Activated CD4-positive, alpha-beta T cell treated with anti-CD3 and anti-CD28 coated beads for 4 hours (primary cell): ENCODE results near the gene GLT1D1.

Experiments used
- DNase-seq, 2 donors: peaks; one replicate each; pipeline ENCODE4 v3.0.0-alpha.2; 2020

The GLT1D1 gene

DNA sequence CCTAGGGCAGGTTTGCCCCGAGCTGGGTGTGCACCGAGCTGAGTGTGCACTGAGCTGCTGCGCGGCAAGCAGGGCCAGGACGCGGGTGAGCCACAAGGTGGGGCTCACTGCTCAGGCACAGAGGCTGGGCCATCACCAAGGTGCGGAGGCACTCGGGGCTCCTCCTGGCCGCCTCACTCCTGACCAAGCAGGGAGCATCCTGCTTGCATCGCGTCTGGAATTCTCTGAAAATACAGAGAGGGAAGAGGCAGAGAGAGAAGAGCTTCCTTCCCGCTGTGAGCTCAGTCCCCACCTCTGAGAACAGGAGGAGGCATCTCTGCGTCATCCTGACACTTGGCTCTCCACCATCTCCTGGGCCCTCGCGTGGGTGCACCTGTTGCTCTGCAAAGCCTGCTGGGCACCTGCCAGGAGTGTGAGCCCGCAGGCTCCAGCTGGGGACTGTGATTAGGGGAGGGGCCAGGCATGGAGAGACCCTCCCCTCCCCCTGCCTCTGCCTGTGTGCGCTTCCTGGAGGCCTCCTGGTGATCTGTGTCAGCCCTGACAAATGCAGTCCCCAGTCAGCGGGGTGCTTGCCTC is 116.3 kb downstream of the GLT1D1 start:
- DNase-seq, result no peak

DNA sequence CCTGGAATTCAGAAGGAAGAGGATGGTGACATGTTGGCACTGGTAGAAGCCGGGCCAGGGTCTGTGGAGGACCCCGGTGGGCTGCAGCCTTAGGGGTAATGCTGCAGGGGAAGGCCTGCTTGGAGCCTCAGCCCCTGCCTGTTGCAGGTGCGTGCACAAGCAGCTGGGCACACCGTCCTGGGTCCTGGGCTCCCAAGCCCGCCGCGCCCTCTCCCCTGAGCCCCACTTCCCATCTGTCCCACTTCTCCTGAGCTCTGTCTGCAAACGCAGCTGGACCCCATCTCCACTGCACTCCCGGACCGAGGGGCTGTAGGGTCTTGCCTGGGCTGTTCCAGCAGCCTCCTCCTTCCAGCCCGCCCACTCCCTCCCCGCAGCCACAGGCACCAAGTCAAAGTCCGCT is 116.8 kb downstream of the GLT1D1 start:
- no peak for DNase-seq

GRCh38 chr12:128970941-128971340 is 117.7 kb downstream of the GLT1D1 start:
- DNase-seq, result no peak

DNA sequence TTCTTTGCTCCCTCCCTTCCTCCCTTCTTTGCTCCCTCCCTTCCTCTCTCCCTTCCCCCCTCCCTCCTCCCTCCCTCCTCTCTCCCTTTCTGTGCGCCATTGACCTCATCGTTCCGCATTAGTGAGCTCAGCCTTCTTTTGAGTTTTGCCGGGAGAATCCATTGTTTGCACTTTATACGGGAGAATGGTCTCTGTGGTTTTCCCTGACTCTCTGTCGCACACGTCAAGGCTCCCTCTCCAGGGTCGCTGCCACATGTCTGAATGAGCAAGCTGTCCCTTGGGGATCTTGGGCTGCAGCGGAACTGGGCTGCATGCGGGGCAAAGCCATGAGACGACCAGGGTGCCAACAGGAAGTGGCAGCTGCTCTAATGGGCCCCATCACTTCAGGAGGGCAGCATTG is 118.5 kb downstream of the GLT1D1 start:
- no peak for DNase-seq

DNA sequence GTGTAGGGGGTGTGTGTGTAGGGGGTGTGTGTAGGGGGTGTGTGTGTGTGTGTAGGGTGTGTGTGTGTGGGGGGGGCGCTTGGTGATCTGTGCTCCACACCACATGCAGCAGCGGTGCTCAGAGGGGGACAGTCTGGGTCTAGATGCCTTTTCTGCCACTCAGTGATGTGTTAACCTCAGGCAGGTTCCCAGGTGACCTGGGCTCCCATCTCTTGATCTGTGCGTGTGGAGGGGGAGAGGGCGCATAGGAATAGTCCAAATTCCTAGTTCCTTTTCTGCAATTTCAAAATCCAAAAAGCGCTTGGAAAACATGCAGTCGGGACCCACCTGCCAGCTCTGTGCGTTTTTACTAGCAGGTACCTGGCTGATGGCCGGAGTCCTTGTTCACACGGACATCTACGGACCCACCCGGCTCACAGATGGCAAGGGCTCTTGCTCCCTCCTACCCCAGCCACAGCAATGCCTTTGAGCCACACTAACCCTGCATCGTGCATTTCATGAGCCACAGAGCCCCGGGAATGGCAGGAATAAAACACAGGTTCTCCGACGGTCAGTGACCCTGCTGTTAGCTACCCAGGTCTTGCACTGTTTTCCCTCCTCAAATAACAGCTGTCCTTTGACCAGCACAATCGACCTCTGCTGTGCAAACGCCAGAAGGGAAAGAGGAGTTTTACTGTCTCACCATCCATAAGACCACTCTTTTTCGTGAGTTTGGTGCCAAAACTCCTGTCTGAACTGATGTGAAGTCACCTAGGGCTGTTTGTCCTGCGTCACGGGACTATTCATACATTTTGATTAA is 120.8 kb downstream of the GLT1D1 start:
- no peak for DNase-seq

GRCh38 chr12:128974881-128975280 is 121.6 kb downstream of the GLT1D1 start:
- DNase-seq, result no peak

- no peak for DNase-seq
These were observed 123.0 kb downstream of the GLT1D1 start for GRCh38 chr12:128976120-128976738.

DNA sequence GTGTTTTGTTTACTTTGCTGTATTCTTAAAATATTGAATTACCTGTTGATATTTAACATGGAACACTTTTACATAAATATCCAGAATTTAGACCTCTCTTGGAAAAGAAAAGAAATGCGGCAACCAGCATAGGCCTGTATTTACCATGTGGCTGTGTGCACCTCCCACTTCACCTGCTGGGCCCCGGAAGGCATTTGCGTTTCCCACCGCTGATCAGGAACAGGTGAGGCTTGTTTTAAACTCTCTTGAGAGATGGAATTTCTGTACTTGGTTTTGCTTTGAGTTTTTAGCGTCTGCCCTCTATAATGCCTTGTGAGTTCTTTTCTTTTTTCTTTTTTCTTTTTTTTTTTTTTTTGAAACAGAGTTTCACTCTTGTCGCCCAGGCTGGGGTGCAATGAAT is 124.2 kb downstream of the GLT1D1 start:
- DNase-seq, result no peak

- no peak for DNase-seq
These were observed 124.8 kb downstream of the GLT1D1 start for GRCh38 chr12:128978067-128978466.

DNA sequence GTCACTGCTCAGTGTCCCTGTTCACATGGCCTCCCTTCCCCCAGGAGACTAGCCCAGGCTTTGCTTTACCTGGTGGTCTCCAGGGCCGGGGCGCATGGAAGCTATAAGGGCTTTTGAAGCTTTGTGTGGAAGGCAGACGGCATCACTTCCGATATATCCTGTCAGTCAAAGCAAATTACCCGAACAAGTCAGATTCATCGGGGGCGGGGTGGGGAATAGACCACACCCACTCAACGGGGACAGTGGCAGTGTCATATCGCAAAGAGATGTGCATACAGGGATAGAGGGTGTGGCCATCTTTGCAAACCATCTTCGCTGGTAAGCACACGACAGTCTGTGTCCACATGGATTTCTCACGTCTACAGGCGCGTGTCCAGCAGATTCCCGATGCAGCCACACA is 127.3 kb downstream of the GLT1D1 start:
- DNase-seq, result no peak

- no peak for DNase-seq
These were observed 128.8 kb downstream of the GLT1D1 start for GRCh38 chr12:128981971-128982533.

DNA sequence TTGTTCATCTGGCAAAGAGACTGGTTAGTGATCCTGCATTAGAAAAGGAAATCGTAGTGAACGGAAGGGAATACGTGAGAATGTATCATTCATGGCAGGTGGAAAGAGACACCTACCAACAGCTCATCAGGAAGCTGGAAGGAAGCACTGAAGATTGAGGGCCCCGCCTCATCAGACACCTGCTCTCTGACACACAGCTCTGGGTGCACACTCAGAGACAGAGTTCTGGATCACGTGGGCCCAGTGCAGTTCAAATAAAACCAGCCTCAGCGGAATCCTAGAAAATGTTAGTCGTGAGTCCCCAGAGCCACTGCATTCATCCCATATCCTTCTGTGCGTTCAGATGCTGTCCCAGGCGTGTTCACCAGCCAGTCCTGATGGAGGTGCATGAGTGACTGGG is 129.7 kb downstream of the GLT1D1 start:
- no peak for DNase-seq

- DNase-seq, result no peak
These were observed 130.1 kb downstream of the GLT1D1 start for GRCh38 chr12:128983371-128983770.

GRCh38 chr12:128986957-128987356 is 133.7 kb downstream of the GLT1D1 start:
- no peak for DNase-seq

GRCh38 chr12:128989287-128989686 is 136.0 kb downstream of the GLT1D1 start:
- no peak for DNase-seq

GRCh38 chr12:128991716-128992115 is 138.4 kb downstream of the GLT1D1 start:
- no peak for DNase-seq

- no peak for DNase-seq
These were observed 138.8 kb downstream of the GLT1D1 start for GRCh38 chr12:128992116-128992515.

DNA sequence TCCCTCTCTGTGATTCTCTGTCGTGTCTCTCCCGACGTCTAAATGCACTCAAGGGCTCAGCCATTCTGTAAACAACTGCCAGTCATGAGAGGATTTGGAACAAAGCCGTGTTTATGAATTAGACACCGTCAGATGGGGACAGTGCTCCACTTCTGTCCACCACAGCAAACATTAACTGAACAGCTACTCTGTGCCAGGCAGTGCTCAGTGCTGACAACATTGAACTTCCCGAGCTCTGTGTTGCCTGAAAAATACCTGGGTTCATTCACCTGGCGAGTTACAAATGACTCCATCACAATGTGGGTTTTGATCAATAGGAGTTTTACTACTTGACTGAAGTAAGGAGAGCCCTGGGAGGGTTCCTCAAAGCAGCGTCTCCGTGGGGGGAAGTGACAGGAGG is 139.3 kb downstream of the GLT1D1 start:
- DNase-seq, result no peak

GRCh38 chr12:128994856-128995255 is 141.6 kb downstream of the GLT1D1 start:
- no peak for DNase-seq

- no peak for DNase-seq
These were observed 142.3 kb downstream of the GLT1D1 start for GRCh38 chr12:128995619-128996018.

- DNase-seq, result no peak
These were observed 148.5 kb downstream of the GLT1D1 start for GRCh38 chr12:129001826-129002225.

DNA sequence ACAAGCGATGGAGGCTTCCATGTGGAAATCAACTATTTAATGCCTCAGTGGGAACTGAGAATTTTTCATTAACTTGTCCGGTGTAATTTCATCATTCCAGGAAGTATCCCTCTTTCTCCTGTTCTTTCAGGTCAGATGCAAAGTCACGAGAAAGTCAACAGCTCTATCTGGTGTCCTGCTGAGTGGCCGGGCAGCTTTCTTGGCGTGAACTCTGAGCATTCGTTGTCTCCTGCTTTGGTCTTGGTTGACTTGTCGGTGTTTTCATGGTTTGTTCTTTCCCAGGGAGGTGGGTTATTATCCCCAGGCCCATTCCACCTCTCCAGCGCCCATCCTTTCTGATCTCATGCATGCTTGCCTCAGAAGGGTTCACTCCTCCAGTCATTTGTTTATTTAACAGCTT is 149.1 kb downstream of the GLT1D1 start:
- no peak for DNase-seq

DNA sequence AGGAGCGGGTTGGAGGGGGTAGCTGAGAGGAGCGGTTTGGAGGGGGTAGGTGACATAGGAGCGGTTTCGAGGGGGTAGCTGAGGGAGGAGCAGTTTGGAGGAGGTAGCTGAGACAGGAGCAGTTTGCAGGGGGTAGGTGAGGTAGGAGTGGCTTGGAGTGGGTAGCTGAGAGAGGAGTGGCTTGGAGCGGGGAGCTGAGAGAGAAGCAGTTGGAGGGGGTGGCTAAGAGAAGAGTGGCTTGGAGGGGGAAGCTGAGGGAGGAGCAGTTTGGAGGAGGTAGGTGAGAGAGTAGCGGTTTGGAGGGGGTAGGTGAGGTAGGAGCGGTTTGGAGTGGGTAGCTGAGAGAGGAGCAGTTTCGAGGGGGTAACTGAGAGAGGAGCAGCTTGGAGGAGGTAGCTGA is 152.1 kb downstream of the GLT1D1 start:
- no peak for DNase-seq

- no peak for DNase-seq
These were observed 152.6 kb downstream of the GLT1D1 start for GRCh38 chr12:129005829-129006228.
